B cell (primary cell): ENCODE results near the gene NPW. TPM values are rescaled to one million over a fixed set of nuclear protein-coding genes. Genes with fewer than 3 reads are reported as not detected.

Experiments
- ATAC-seq: fragments of 200-7000 bp; cut with Tn5 transposase; one replicate; pipeline ENCODE4 v1.10.0; 2021; ENCODE audit warnings: low read depth, mild to moderate bottlenecking, moderate number of reproducible peaks, moderate library complexity
- CTCF ChIA-PET: fragments of 350-600 bp; sonication (Branson Sonifier 250); formaldehyde crosslinking; loops from one replicate; lab custom pipeline; 2021; ENCODE audit warnings: antibody characterized with exemption, inconsistent platforms; lab: Charles Lee
- POLR2A ChIA-PET: fragments of 350-600 bp; sonication (Branson Sonifier 250); formaldehyde crosslinking; loops from one replicate; lab custom pipeline; 2021; ENCODE audit warnings: antibody characterized with exemption; lab: Charles Lee
- DNase-seq: peaks from one replicate; pipeline ENCODE4 v3.0.0; 2013
- H2AFZ ChIP-seq: 2 replicates; pipeline ENCODE4 v1.6.1; 2012; ENCODE audit warnings: mild to moderate bottlenecking, low read depth, low read length; ENCODE audit not compliant: insufficient read depth, poor library complexity, severe bottlenecking
- H3K27ac ChIP-seq, 2 donors: 1 replicate in 1 of 2; 2 replicates in 1 of 2; pipeline ENCODE4 v1.5.1; 2012 to 2013; ENCODE audit warnings: low read length in 2 of 2, mild to moderate bottlenecking in 2 of 2, moderate library complexity in 1 of 2
- H3K27me3 ChIP-seq, 4 experiments: fragments of 200-600 bp in 1 of 4; sonication (generic) in 1 of 4; replicated peaks in 1 of 4; 1 replicate in 2 of 4; 2 replicates in 2 of 4; pipeline versions ENCODE4 v1.6.1 to v1.7.0; 2013 to 2016; ENCODE audit warnings: low read length in 3 of 4, mild to moderate bottlenecking in 2 of 4, mixed read lengths in 1 of 4, moderate library complexity in 1 of 4; ENCODE audit not compliant: insufficient read depth in 4 of 4, control insufficient read depth in 3 of 4; ENCODE audit errors: control extremely low read depth in 1 of 4
- H3K36me3 ChIP-seq, 2 experiments: replicated peaks in 1 of 2; 1 replicate in 1 of 2; 2 replicates in 1 of 2; pipeline versions ENCODE4 v1.6.1 to v1.7.1; 2013; ENCODE audit warnings: low read length in 1 of 2; ENCODE audit not compliant: insufficient read depth in 2 of 2, control insufficient read depth in 1 of 2; ENCODE audit errors: control extremely low read depth in 1 of 2, extremely low read depth in 1 of 2
- H3K4me1 ChIP-seq, 2 donors: fragments of 200-600 bp in 1 of 2; sonication (generic) in 1 of 2; 1 replicate in 1 of 2; 2 replicates in 1 of 2; pipeline versions ENCODE4 v1.5.1 to v1.6.1; 2013 to 2017; ENCODE audit warnings: low read length in 2 of 2; ENCODE audit not compliant: control insufficient read depth in 2 of 2, insufficient read depth in 2 of 2
- H3K4me2 ChIP-seq: replicated peaks from 2 replicates; pipeline ENCODE3; 2012; ENCODE audit warnings: mild to moderate bottlenecking, low read depth, low read length; ENCODE audit not compliant: poor library complexity, severe bottlenecking
- H3K4me3 ChIP-seq, 5 experiments: fragments of 200-600 bp in 1 of 5; sonication (generic) in 1 of 5; 1 replicate in 3 of 5; 2 replicates in 2 of 5; pipeline versions ENCODE4 v1.5.1 to v1.7.0; 2011 to 2016; ENCODE audit warnings: low read length in 4 of 5, mild to moderate bottlenecking in 4 of 5, low read depth in 2 of 5, control low read depth in 1 of 5, moderate library complexity in 1 of 5; ENCODE audit not compliant: insufficient read depth in 1 of 5; ENCODE audit errors: control extremely low read depth in 1 of 5, extremely low read depth in 1 of 5
- H3K79me2 ChIP-seq: fragments of 200-600 bp; sonication (generic); one replicate; pipeline ENCODE4 v1.6.0; 2016; ENCODE audit warnings: low read length; ENCODE audit not compliant: control insufficient read depth, insufficient read depth
- H3K9ac ChIP-seq: fragments of 200-600 bp; sonication (generic); 2 replicates; pipeline ENCODE4 v1.6.1; 2017; ENCODE audit warnings: mild to moderate bottlenecking, low read length, moderate library complexity
- H3K9me3 ChIP-seq, 3 donors: one replicate each; pipeline versions ENCODE4 v1.6.1 to v1.7.1; 2013; ENCODE audit warnings: low read length in 2 of 3; ENCODE audit not compliant: control insufficient read depth in 2 of 3, insufficient read depth in 1 of 3; ENCODE audit errors: control extremely low read depth in 1 of 3
- H4K20me1 ChIP-seq: 2 replicates; pipeline ENCODE4 v1.6.0; 2012; ENCODE audit warnings: mild to moderate bottlenecking, low read length; ENCODE audit not compliant: insufficient read depth, control insufficient read depth, poor library complexity, severe bottlenecking
- H3K27ac Mint-ChIP-seq: one replicate; pipeline ENCODE4 v1.8.0; 2021; ENCODE audit warnings: mixed read lengths
- H3K27me3 Mint-ChIP-seq: one replicate; pipeline ENCODE4 v1.8.0; 2021; ENCODE audit warnings: mixed read lengths
- H3K4me1 Mint-ChIP-seq: one replicate; pipeline ENCODE4 v1.8.0; 2021; ENCODE audit warnings: mixed read lengths
- H3K4me3 Mint-ChIP-seq: one replicate; pipeline ENCODE4 v1.8.0; 2021; ENCODE audit warnings: mixed read lengths
- H3K9me3 Mint-ChIP-seq: one replicate; pipeline ENCODE4 v1.8.0; 2022; ENCODE audit warnings: mixed read lengths; ENCODE audit not compliant: insufficient read depth
- EZH2 ChIP-seq: IDR thresholded peaks from 2 replicates; pipeline ENCODE4 v1.6.1; 2012; ENCODE audit warnings: borderline replicate concordance, low read depth, mild to moderate bottlenecking, moderate library complexity, low read length; ENCODE audit not compliant: insufficient read depth, poor library complexity, severe bottlenecking
- WGBS: methylation state at CpG from one replicate; pipeline ENCODE4 v1.1.5; 2013; ENCODE audit warnings: missing lambda C conversion rate; ENCODE audit not compliant: insufficient coverage; 5-methylcytosine and 5-hydroxymethylcytosine counted together
- intact Hi-C: fragments of 100-400 bp; cut with micrococcal nuclease; formaldehyde crosslinking; loops from one replicate; pipeline ENCODE4 v1.10.0; 2022
- polyA plus RNA-seq: library from polyadenylated mRNA; depleted of rRNA; stranded (reverse); fragments of >200 nt; gene quantifications from 2 replicates; pipeline ENCODE4 v1.2.3, GENCODE V29; 2012
- total RNA-seq, 2 donors: library from RNA; stranded (reverse); fragments of 120-200 nt in 1 of 2; gene quantifications; 1 replicate in 1 of 2; 2 replicates in 1 of 2; pipeline versions ENCODE4 v1.2.3 to v1.2.4, GENCODE V29; 2013 to 2022
- TF ChIP-seq, protein P1 (sequence below): fragments of 200-600 bp; IDR thresholded peaks from one replicate; pipeline ENCODE4 v1.8.0; 2022; ENCODE audit warnings: antibody characterized with exemption, mild to moderate bottlenecking

NPW gene
- total and polyA plus RNA-seq, 2 donors (not counting 1 experiment from before 2014, with no cell fraction given), result 0.13 to 1.7 TPM

- ChIA-PET POLR2A (interaction anchor here (0.6 to 1.5 kb wide), 5 partner anchors 13 to 1952 kb away, joined by 3 to 9 read pairs (median 5); partner anchors contain the start of gene TRAF7), CTCF (interaction anchor here (0.7 to 4.9 kb wide), 17 partner anchors 9 to 1314 kb away, joined by 3 to 46 read pairs (median 5); partner anchors contain the start of genes ECI1, NOXO1, RAB26 and TRAF7)
- H3K36me3 ChIP-seq, result peaks cover 0 to 45% of the 10 kb centered on the region in 2 experiments
- no peaks in the 10 kb centered on the region for H3K27me3 ChIP-seq
- no peak overlapping the region for H2AFZ ChIP-seq
- no peaks in the 10 kb centered on the region for H3K9me3 ChIP-seq
- no peak overlapping the region for H3K4me3 ChIP-seq
- TF ChIP-seq, protein P1, sequence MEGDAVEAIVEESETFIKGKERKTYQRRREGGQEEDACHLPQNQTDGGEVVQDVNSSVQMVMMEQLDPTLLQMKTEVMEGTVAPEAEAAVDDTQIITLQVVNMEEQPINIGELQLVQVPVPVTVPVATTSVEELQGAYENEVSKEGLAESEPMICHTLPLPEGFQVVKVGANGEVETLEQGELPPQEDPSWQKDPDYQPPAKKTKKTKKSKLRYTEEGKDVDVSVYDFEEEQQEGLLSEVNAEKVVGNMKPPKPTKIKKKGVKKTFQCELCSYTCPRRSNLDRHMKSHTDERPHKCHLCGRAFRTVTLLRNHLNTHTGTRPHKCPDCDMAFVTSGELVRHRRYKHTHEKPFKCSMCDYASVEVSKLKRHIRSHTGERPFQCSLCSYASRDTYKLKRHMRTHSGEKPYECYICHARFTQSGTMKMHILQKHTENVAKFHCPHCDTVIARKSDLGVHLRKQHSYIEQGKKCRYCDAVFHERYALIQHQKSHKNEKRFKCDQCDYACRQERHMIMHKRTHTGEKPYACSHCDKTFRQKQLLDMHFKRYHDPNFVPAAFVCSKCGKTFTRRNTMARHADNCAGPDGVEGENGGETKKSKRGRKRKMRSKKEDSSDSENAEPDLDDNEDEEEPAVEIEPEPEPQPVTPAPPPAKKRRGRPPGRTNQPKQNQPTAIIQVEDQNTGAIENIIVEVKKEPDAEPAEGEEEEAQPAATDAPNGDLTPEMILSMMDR, result peak; percentile 93
- no peak for TF ChIP-seq EZH2
- intact Hi-C loops, result no loop called here
- no peak overlapping the region for H3K9ac ChIP-seq
- H3K79me2 ChIP-seq, result peaks cover 68% of the 10 kb centered on the region
- peaks cover 33 to 45% of the 10 kb centered on the region in 2 donors for H3K4me1 ChIP-seq
- ATAC-seq (peak; percentile 99), DNase-seq (peak; percentile 88)
- Mint-ChIP-seq H3K9me3 (no peaks in the 10 kb centered on the region), H3K4me1 (peaks cover 41% of the 10 kb centered on the region), H3K27me3 (no peaks in the 10 kb centered on the region), H3K27ac (no peak overlapping the region), H3K4me3 (no peak overlapping the region)
- peaks cover 86% of the 10 kb centered on the region for H4K20me1 ChIP-seq
- WGBS, result 46% methylated on average over 34 of the region's 36 CpGs
- peak overlapping the region; percentile 59 for H3K4me2 ChIP-seq
- H3K27ac ChIP-seq, result no peak overlapping the region
These were observed 15.6 kb upstream of the NPW start for GRCh38 chr16:2003827-2004641.
